HG02938 (cell line): ENCODE data around the gene USP8.
A peak's percentile ranks its signal among the peaks of the same experiment; 100 is the strongest.
"Not testable (repeated sequence)": the region's sequence is repeated elsewhere in the genome, so short reads cannot be mapped to it uniquely, and the experiment has no call there.

ENCODE experiments used
- ATAC-seq: cut with Tn5 transposase; IDR thresholded peaks from one replicate; pipeline ENCODE4 v1.9.1; 2021; ENCODE audit warnings: mild to moderate bottlenecking, moderate library complexity; ENCODE audit not compliant: unreplicated experiment

The USP8 gene

GRCh38 chr15:50438251-50438650, 14.0 kb downstream of the USP8 start:
- no peak for ATAC-seq

- no peak for ATAC-seq
Observed at GRCh38 chr15:50440932-50441331, 16.7 kb downstream of the USP8 start.

GRCh38 chr15:50452927-50453326, 28.7 kb downstream of the USP8 start:
- ATAC-seq = no peak

- ATAC-seq = no peak
Observed at GRCh38 chr15:50458348-50459112, 34.3 kb downstream of the USP8 start.

GRCh38 chr15:50463423-50464358, 39.5 kb downstream of the USP8 start:
- no peak for ATAC-seq

GRCh38 chr15:50471072-50471471, 46.9 kb downstream of the USP8 start:
- ATAC-seq = no peak

GRCh38 chr15:50476143-50476542, 51.9 kb downstream of the USP8 start:
- ATAC-seq = no peak

- peak; percentile 86 for ATAC-seq
Observed at GRCh38 chr15:50484781-50485180, 60.6 kb downstream of the USP8 start.

- no peak for ATAC-seq
Observed at GRCh38 chr15:50485389-50485788, 61.2 kb downstream of the USP8 start.

GRCh38 chr15:50487287-50487686, 63.1 kb downstream of the USP8 start:
- no peak for ATAC-seq

GRCh38 chr15:50493625-50494024, 69.4 kb downstream of the USP8 start:
- no peak for ATAC-seq

- ATAC-seq = not testable (repeated sequence)
Observed at GRCh38 chr15:50494547-50494946, 70.3 kb downstream of the USP8 start.

- ATAC-seq = no peak
Observed at GRCh38 chr15:50496692-50497091, 72.5 kb downstream of the USP8 start.

- no peak for ATAC-seq
Observed at GRCh38 chr15:50500352-50500751, 76.1 kb downstream of the USP8 start.

- no peak for ATAC-seq
Observed at GRCh38 chr15:50501815-50502214, 77.6 kb downstream of the USP8 start.

- ATAC-seq = no peak
Observed at GRCh38 chr15:50503144-50503543, 78.9 kb downstream of the USP8 start.

GRCh38 chr15:50505656-50506055, 81.5 kb downstream of the USP8 start:
- ATAC-seq = not testable (repeated sequence)

- ATAC-seq = no peak
Observed at GRCh38 chr15:50506121-50506520, 81.9 kb downstream of the USP8 start.

- ATAC-seq = no peak
Observed at GRCh38 chr15:50513001-50513400, 88.8 kb downstream of the USP8 start.

- ATAC-seq = no peak
Observed at GRCh38 chr15:50519740-50520425, 95.7 kb downstream of the USP8 start.

- no peak for ATAC-seq
Observed at GRCh38 chr15:50523851-50524251, 99.6 kb downstream of the USP8 start.
